Heart left ventricle (tissue), 16 donors: ENCODE results near the gene NAGPA. TPM values are rescaled to one million over a fixed set of nuclear protein-coding genes. Genes with fewer than 3 reads are reported as not detected.

Experiments used
- ATAC-seq, 4 donors: fragments of 200-7000 bp; cut with Tn5 transposase; one replicate each; pipeline ENCODE4 v1.9.1; 2020 to 2022; ENCODE audit warnings: moderate library complexity in 4 of 4, mild to moderate bottlenecking in 3 of 4, moderate number of reproducible peaks in 1 of 4
- DNase-seq, 5 donors: peaks; one replicate each; pipeline ENCODE4 v3.0.0-alpha.2; 2020
- H3K27ac ChIP-seq, 12 donors: fragments of 200-600 bp; sonication (generic) in 4 of 12; one replicate each; pipeline versions ENCODE4 v1.5.0 to v1.8.0; 2016 to 2022; ENCODE audit warnings: mild to moderate bottlenecking in 2 of 12
- H3K27me3 ChIP-seq, 9 donors: fragments of 200-600 bp; sonication (generic) in 2 of 9; one replicate each; pipeline versions ENCODE4 v1.5.1 to v1.8.0; 2016 to 2022; ENCODE audit warnings: mild to moderate bottlenecking in 3 of 9
- H3K36me3 ChIP-seq, 9 donors: fragments of 200-600 bp; sonication (generic) in 2 of 9; one replicate each; pipeline versions ENCODE4 v1.5.0 to v1.8.0; 2018 to 2022; ENCODE audit warnings: mild to moderate bottlenecking in 2 of 9
- H3K4me1 ChIP-seq, 12 donors: fragments of 200-600 bp; sonication (generic) in 4 of 12; one replicate each; pipeline versions ENCODE4 v1.5.0 to v1.8.0; 2016 to 2022; ENCODE audit warnings: mild to moderate bottlenecking in 3 of 12
- H3K4me3 ChIP-seq, 12 donors: fragments of 200-600 bp; sonication (generic) in 4 of 12; one replicate each; pipeline versions ENCODE4 v1.5.0 to v1.8.0; 2017 to 2022; ENCODE audit warnings: mild to moderate bottlenecking in 9 of 12, moderate library complexity in 4 of 12
- H3K9me3 ChIP-seq, 12 donors: fragments of 200-600 bp; sonication (generic) in 4 of 12; one replicate each; pipeline versions ENCODE4 v1.5.0 to v1.8.0; 2016 to 2022; ENCODE audit warnings: mild to moderate bottlenecking in 1 of 12
- POLR2A ChIP-seq, 2 donors: fragments of 450-650 bp; IDR thresholded peaks; one replicate each; pipeline ENCODE4 v1.6.1; 2017; ENCODE audit warnings: antibody characterized with exemption in 2 of 2, mild to moderate bottlenecking in 2 of 2, moderate library complexity in 2 of 2
- WGBS, 4 donors: extraction: QIAGEN DNeasy Blood & Tissue Kit in 2 of 4; methylation state at CpG; one replicate each; pipeline versions ENCODE4 v1.1.5 to v1.1.7; 2013 to 2018; 5-methylcytosine and 5-hydroxymethylcytosine counted together
- intact Hi-C, 10 donors: fragments of 100-400 bp; cut with DNase I; formaldehyde crosslinking; loops; one replicate each; pipeline versions ENCODE4 v1.11.1 to v1.14.2; 2022
- polyA plus RNA-seq, 2 donors: library from polyadenylated mRNA; stranded (reverse); fragments of 200-250 nt; gene quantifications; one replicate each; pipeline ENCODE4 v1.2.3, GENCODE V29; 2013
- total RNA-seq, 9 donors: library from RNA; depleted of rRNA in 2 of 9; stranded (reverse); fragments of >200 nt in 2 of 9; fragmentation: NEBNext Ultra II Directional in 3 of 9; extraction: Animal tissue kit (Norgen Biotek cat#: 25700) in 3 of 9; gene quantifications; one replicate each; pipeline versions ENCODE4 v1.1.0 to v1.2.4, GENCODE V29; 2016 to 2023
- TF ChIP-seq, protein P1 (sequence below), 12 donors: fragments of 200-600 bp; sonication (generic) in 4 of 12; IDR thresholded peaks; one replicate each; pipeline versions ENCODE4 v1.5.0 to v1.8.0; 2018 to 2022; ENCODE audit warnings: antibody characterized with exemption in 12 of 12, mild to moderate bottlenecking in 5 of 12
- donor health status: ischemic (EF 13 %, LVEDD 7.1; RV severe dilation, severe dysfunction).
- donor health status: healthy with polysubstance abuse.
- donor health status: DM: no; HTN: yes; CAD: no.
- donor health status: DM: no; HTN: no; CAD: no.
- donor health status: ischemic (EF 25% LVEDD 6.9; RV normal size, moderate dysfunction).
- donor health status: ischemic (EF 25% LVEDD 5.7; RV mildly dilated, moderate dysfunction).
- donor health status: healthy.
- donor health status: DM: yes; HTN: yes; CAD: no.
- donor health status: ischemic (EF 35%, LVEDD 5.7; RV mildly dilated, moderate dysfunction).
- donor health status: nonischemic (EF 11% LVEDD 7.7; RV severe dilation, severe dysfunction).
- donor health status: DM: yes; HTN: yes; CAD: no.
- donor health status: PGD.
- donor health status: ischemic (EF 29% LVEDD 5.4; RV normal size, mild dysfunction).
- donor health status: nonischemic (EF 23%, LVEDD 6.1; RV moderate dilation, normal function).

Gene NAGPA
- total and polyA plus RNA-seq, 11 donors = 3.8 to 14.6 (median 7.8) TPM

DNA sequence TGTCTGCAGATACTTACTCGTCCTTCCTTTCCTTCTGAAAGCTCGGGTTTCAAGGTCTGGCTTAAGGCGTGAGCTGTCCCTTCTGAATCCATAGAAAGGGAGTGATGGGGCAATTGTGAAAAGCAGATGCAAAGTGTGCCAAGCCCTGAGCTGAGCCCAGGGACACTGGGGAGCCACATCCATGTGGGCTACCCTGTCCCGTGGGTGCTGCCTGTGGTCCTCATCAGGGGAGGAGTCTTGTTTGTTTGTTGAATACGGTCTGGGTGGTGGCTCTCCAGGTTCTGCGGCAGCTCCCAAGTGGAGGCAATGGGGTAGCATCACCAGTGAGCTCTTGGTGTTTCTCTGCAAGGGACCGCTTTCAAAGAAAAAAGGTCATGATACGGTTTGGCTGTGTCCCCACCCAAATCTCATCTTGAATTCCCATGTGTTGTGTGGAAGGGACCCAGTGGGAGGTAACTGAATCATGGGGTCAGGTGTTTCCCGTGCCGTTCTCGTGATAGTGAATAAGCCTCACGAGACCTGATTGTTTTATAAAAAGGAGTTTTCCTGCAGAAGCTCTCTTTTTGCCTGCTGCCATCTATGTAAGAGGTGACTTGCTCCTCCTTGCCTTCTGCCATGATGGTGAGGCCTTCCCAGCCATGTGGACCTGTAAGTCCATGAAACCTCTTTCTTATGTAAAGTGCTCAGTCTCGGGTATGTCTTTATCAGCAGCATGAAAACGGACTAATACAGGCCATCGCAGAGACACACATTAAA, 36.9 kb upstream of the NAGPA start:
- intact Hi-C loops = no loop called here
- H3K27me3 ChIP-seq = no peaks in the 10 kb centered on the region

DNA sequence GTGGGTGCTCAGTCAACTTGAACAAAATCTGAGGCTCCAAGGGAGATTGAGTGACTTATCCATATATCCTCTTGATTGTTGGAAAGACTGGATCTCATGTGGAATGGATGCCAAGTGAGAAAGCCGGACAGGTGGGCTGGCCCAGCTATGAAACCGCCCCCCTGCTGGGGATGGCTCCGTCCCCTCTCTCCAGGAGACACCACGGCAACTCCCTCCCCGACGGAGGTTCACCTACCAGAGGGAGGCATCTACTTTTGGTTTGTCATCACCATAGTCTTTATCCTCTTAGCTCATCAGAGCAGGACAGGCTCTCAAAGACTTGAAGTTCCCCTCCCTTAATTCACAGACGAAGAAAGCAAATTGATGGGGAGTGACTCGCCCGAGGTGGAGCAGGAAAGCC, 36.1 kb upstream of the NAGPA start:
- Histone ChIP-seq H3K4me1 (peaks cover 0 to 19% (median 8%) of the 10 kb centered on the region in 12 donors), H3K27me3 (no peaks in the 10 kb centered on the region), H3K27ac (no peak overlapping the region), H3K36me3 (peaks cover 0 to 18% (median 7%) of the 10 kb centered on the region in 9 donors), H3K9me3 (no peaks in the 10 kb centered on the region), H3K4me3 (no peak overlapping the region)
- no peak for TF ChIP-seq POLR2A (IDR thresholded peaks at IDR 0.05)
- WGBS, 4 donors = 91 to 96% (median 93%) methylated on average over 9 of the region's 9 CpGs
- DNase-seq (no peak), ATAC-seq (no peak)
- intact Hi-C loops = no loop called here

More for the DNA sequence above, 36.9 kb upstream of the NAGPA start:
- DNase-seq = no peak
- Histone ChIP-seq H3K9me3 (no peaks in the 10 kb centered on the region), H3K4me3 (peak overlapping the region in 1 of 12 donors; percentile 85), H3K27ac (peak overlapping the region in 4 of 12 donors; percentile 78 to 84 (median 79)), H3K4me1 (peaks cover 0 to 19% (median 7%) of the 10 kb centered on the region in 12 donors), H3K36me3 (peaks cover 0 to 25% (median 13%) of the 10 kb centered on the region in 9 donors)
- no peak for TF ChIP-seq POLR2A (IDR thresholded peaks at IDR 0.05)
- no peak for ATAC-seq
- 86 to 95% (median 90%) methylated on average over 15 of the region's 15 CpGs for WGBS, 4 donors

DNA sequence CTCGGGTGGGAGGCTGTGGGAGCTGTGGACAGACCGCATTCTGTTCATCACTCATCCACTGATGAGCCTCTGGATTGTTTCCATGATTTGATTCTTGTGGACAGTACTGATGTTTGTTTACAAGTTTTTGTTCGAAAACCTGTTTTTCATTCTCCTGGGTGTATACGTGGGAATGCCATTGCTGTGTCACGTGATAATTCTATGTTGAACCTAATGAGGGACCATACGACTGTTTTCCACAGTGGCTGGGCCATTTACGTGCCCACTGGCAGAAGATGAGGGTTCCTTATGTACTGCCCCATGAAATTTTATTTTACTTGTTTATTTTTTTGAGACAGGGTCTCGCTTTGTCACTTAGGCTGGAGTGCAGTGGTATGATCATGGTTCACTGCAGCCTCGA, 35.3 kb upstream of the NAGPA start:
- H3K4me1 ChIP-seq = peaks cover 0 to 19% (median 8%) of the 10 kb centered on the region in 12 donors
- DNase-seq (no peak), ATAC-seq (no peak)
- 88 to 92% (median 90%) methylated on average over 9 of the region's 9 CpGs for WGBS, 4 donors
- TF ChIP-seq, protein P1, sequence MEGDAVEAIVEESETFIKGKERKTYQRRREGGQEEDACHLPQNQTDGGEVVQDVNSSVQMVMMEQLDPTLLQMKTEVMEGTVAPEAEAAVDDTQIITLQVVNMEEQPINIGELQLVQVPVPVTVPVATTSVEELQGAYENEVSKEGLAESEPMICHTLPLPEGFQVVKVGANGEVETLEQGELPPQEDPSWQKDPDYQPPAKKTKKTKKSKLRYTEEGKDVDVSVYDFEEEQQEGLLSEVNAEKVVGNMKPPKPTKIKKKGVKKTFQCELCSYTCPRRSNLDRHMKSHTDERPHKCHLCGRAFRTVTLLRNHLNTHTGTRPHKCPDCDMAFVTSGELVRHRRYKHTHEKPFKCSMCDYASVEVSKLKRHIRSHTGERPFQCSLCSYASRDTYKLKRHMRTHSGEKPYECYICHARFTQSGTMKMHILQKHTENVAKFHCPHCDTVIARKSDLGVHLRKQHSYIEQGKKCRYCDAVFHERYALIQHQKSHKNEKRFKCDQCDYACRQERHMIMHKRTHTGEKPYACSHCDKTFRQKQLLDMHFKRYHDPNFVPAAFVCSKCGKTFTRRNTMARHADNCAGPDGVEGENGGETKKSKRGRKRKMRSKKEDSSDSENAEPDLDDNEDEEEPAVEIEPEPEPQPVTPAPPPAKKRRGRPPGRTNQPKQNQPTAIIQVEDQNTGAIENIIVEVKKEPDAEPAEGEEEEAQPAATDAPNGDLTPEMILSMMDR (IDR thresholded peaks at IDR 0.05) = no peak
- TF ChIP-seq POLR2A (IDR thresholded peaks at IDR 0.05) = no peak
- no peak overlapping the region for H3K4me3 ChIP-seq
- H3K9me3 ChIP-seq = no peaks in the 10 kb centered on the region
- intact Hi-C loops = no loop called here
- H3K27me3 ChIP-seq = no peaks in the 10 kb centered on the region
- no peak overlapping the region for H3K27ac ChIP-seq
- H3K36me3 ChIP-seq = peaks cover 0 to 11% (median 0%) of the 10 kb centered on the region in 9 donors

DNA sequence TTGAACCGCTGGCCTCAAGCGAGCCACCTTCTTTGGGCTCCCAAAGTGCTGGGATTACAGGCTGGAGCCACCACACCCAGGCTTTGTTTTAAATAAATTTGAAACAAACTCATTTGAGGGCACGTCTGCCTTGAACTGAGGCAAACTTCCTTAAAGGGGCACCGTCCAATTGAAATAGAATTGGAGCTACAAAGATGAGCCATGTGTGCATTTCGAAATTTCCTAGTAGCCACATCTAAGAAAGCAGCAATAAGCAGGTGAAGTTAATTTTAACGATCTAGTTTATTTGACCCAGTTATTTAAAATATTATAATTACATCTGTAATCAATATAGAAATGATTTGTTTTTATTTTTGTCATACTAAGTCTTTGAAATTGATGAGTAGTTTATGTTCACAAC, 32.8 kb upstream of the NAGPA start:
- TF ChIP-seq, protein P1 (IDR thresholded peaks at IDR 0.05) = no peak
- no peak for TF ChIP-seq POLR2A (IDR thresholded peaks at IDR 0.05)
- WGBS, 4 donors = 75 to 79% (median 78%) methylated on average over 6 of the region's 6 CpGs
- no peak for ATAC-seq

DNA sequence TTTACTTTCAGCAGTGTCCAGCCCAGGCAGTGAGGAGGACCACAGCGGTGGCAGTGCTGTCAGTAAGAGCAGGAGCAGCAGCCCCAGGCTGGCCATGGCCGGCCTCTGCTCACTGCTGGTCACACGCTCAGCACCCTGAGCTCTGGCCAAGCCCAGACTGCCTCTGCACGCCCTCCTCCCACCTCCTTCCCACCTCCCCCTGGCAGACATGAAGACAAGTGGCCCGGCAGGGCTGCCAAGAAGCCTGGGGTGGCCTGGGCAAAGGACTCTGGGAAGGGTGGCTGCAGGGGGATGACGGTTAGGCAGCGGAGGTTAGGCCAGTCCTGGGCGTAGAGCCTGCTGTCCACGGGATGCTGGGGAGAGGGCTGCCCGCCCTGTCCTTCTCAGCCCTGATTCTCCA, 32.1 kb upstream of the NAGPA start, which contains the start of gene C16orf89:
TSS of gene C16orf89 (minus strand) at position 144 of the 400 bp plus-strand sequence. CDS start at position 96, 48 bp downstream.
- H3K27ac ChIP-seq = peak within 1 kb of the TSS in 2 of 12 donors; percentile 5 to 66
- WGBS, 4 donors = 41 to 60% (median 55%) methylated on average over 9 to 10 of the region's 10 CpGs
- H3K4me1 ChIP-seq = peaks cover 0 to 7% (median 0%) of the 10 kb centered on the region in 12 donors
- H3K9me3 ChIP-seq = no peaks in the 10 kb centered on the region
- H3K27me3 ChIP-seq = no peaks in the 10 kb centered on the region
- H3K36me3 ChIP-seq = no peaks in the 10 kb centered on the region
- peak in 1 of 5 donors; percentile 27 for DNase-seq
- intact Hi-C loops = no loop called here
- peak within 1 kb of the TSS in 2 of 12 donors; percentile 16 to 24 for H3K4me3 ChIP-seq
- no peak for TF ChIP-seq POLR2A (IDR thresholded peaks at IDR 0.05)
- TF ChIP-seq, protein P1 (IDR thresholded peaks at IDR 0.05) = no peak
- peak; percentile 64 to 79 (median 66) for ATAC-seq

More for the DNA sequence above, 32.8 kb upstream of the NAGPA start:
- no peak overlapping the region for H3K27ac ChIP-seq
- H3K27me3 ChIP-seq = no peaks in the 10 kb centered on the region
- no peaks in the 10 kb centered on the region for H3K9me3 ChIP-seq
- H3K36me3 ChIP-seq = no peaks in the 10 kb centered on the region
- H3K4me3 ChIP-seq = no peak overlapping the region
- no peak for DNase-seq
- intact Hi-C loops = no loop called here
- peaks cover 0 to 11% (median 6%) of the 10 kb centered on the region in 12 donors for H3K4me1 ChIP-seq
